GM12878 (cell line): ENCODE results near the gene FOXJ1. TPM values are rescaled to one million over a fixed set of nuclear protein-coding genes. Genes with fewer than 3 reads are reported as not detected.

Experiments
- ATF3 ChIP-seq: IDR thresholded peaks from 2 replicates; pipeline ENCODE4 v1.6.1; 2011; ENCODE audit warnings: low read depth, mild to moderate bottlenecking, low read length, moderate library complexity, borderline replicate concordance; ENCODE audit errors: extremely low read depth
- ESRRA ChIP-seq: IDR thresholded peaks from 2 replicates; pipeline ENCODE4 v1.6.1; 2012; ENCODE audit warnings: mild to moderate bottlenecking, low read length, improper control_type of control experiment
- IKZF1 ChIP-seq: fragments of 450-650 bp; conservative IDR thresholded peaks from 2 replicates; pipeline ENCODE4 v1.6.1; 2017; ENCODE audit warnings: antibody characterized with exemption, mild to moderate bottlenecking
- KLF5 ChIP-seq: fragments of 450-650 bp; IDR thresholded peaks from 2 replicates; pipeline ENCODE4 v1.6.1; 2014; ENCODE audit warnings: mild to moderate bottlenecking; ENCODE audit not compliant: partially characterized antibody
- LARP7 ChIP-seq: fragments of 450-650 bp; IDR thresholded peaks from 2 replicates; pipeline ENCODE4 v1.6.1; 2017; ENCODE audit warnings: mild to moderate bottlenecking
- NRF1 ChIP-seq: conservative IDR thresholded peaks from 2 replicates; pipeline ENCODE4 v1.6.1; 2011; ENCODE audit warnings: mild to moderate bottlenecking, low read depth, low read length, improper control_type of control experiment
- PAX5 ChIP-seq: IDR thresholded peaks from 2 replicates; pipeline ENCODE4 v1.6.1; 2011; ENCODE audit warnings: low read depth, low read length, borderline replicate concordance
- PML ChIP-seq: IDR thresholded peaks from 2 replicates; pipeline ENCODE4 v1.6.1; 2012; ENCODE audit warnings: low read length, inconsistent platforms
- SKIL ChIP-seq: fragments of 450-650 bp; IDR thresholded peaks from 2 replicates; pipeline ENCODE4 v1.6.1; 2017; ENCODE audit warnings: mild to moderate bottlenecking, low read depth, inconsistent platforms; ENCODE audit not compliant: poor library complexity, severe bottlenecking
- SPI1 ChIP-seq: IDR thresholded peaks from 2 replicates; pipeline ENCODE4 v1.6.1; 2011; ENCODE audit warnings: low read depth, mild to moderate bottlenecking, low read length, moderate library complexity, borderline replicate concordance; ENCODE audit not compliant: insufficient read depth
- SUPT20H ChIP-seq: IDR thresholded peaks from 2 replicates; pipeline ENCODE4 v1.6.1; 2011; ENCODE audit warnings: low read depth, mild to moderate bottlenecking, low read length, moderate library complexity, borderline replicate concordance; ENCODE audit not compliant: control insufficient read depth
- USF2 ChIP-seq: IDR thresholded peaks from 2 replicates; pipeline ENCODE4 v1.6.1; 2011; ENCODE audit warnings: low read depth, low read length, improper control_type of control experiment, borderline replicate concordance
- ZNF274 ChIP-seq: IDR thresholded peaks from one replicate; pipeline ENCODE4 v1.8.0; 2011; ENCODE audit not compliant: insufficient read length, insufficient read depth
- ZNF622 ChIP-seq: fragments of 450-650 bp; IDR thresholded peaks from 2 replicates; pipeline ENCODE4 v1.6.1; 2017; ENCODE audit warnings: mild to moderate bottlenecking, inconsistent platforms
- ZNF687 ChIP-seq: fragments of 450-650 bp; IDR thresholded peaks from 2 replicates; pipeline ENCODE4 v1.6.1; 2017; ENCODE audit warnings: mild to moderate bottlenecking, moderate library complexity
- polyA plus RNA-seq, 11 experiments: library from polyadenylated mRNA; depleted of rRNA in 4 of 11; unstranded in 6 of 11; stranded (reverse) in 5 of 11; fragments of >200 nt; fragmentation: Nextera tagmentation in 4 of 11; fragmentation: Illumina TruSeq in 1 of 11; extraction: Ambion mirVana in 4 of 11; extraction: Trizol in 1 of 11; gene quantifications; 1 replicate in 1 of 11; 2 replicates in 10 of 11; pipeline versions ENCODE4 v1.2.1 to v1.2.3, GENCODE V29; 2011 to 2016; ENCODE audit warnings: inconsistent platforms in 2 of 11, missing spikeins in 2 of 11, low read depth in 1 of 11
- total RNA-seq, 4 experiments: library from RNA; depleted of rRNA in 3 of 4; stranded (reverse); fragments of >200 nt in 3 of 4; fragmentation: Illumina TruSeq in 1 of 4; extraction: Trizol in 1 of 4; gene quantifications; 2 replicates each; pipeline versions ENCODE4 v1.2.1 to v1.2.3, GENCODE V29; 2013 to 2021
- TF ChIP-seq, protein P1 (sequence below): fragments of 450-650 bp; IDR thresholded peaks from 2 replicates; pipeline ENCODE4 v1.6.1; 2016; ENCODE audit warnings: mild to moderate bottlenecking
- TF ChIP-seq, protein P2 (sequence below): IDR thresholded peaks from 2 replicates; pipeline ENCODE4 v1.6.1; 2011; ENCODE audit warnings: borderline replicate concordance, low read depth, mild to moderate bottlenecking, moderate library complexity, mixed read lengths, low read length; ENCODE audit not compliant: insufficient read depth; ENCODE audit errors: extremely low read length

FOXJ1 gene
- total and polyA plus RNA-seq, 10 of the 15 experiments (the other 5 are each of a cell fraction or from before 2014, with no cell fraction given), result not detected

- peak; percentile 45 for TF ChIP-seq IKZF1
- TF ChIP-seq NRF1, result peak; percentile 43; the same call in 1 of the 2 replicates
- TF ChIP-seq ZNF622, result no peak
- TF ChIP-seq PAX5, result no peak
- TF ChIP-seq PML, result peak; percentile 42; the same call in 1 of the 2 replicates
- TF ChIP-seq ZNF687, result peak; percentile 69
- TF ChIP-seq USF2, result no peak
- TF ChIP-seq, protein P1, sequence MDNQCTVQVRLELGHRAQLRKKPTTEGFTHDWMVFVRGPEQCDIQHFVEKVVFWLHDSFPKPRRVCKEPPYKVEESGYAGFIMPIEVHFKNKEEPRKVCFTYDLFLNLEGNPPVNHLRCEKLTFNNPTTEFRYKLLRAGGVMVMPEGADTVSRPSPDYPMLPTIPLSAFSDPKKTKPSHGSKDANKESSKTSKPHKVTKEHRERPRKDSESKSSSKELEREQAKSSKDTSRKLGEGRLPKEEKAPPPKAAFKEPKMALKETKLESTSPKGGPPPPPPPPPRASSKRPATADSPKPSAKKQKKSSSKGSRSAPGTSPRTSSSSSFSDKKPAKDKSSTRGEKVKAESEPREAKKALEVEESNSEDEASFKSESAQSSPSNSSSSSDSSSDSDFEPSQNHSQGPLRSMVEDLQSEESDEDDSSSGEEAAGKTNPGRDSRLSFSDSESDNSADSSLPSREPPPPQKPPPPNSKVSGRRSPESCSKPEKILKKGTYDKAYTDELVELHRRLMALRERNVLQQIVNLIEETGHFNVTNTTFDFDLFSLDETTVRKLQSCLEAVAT, result no peak; the same call in 1 of the 2 replicates
- no peak for TF ChIP-seq ZNF274
- TF ChIP-seq ATF3, result no peak
- no peak for TF ChIP-seq SKIL
- TF ChIP-seq, protein P2, sequence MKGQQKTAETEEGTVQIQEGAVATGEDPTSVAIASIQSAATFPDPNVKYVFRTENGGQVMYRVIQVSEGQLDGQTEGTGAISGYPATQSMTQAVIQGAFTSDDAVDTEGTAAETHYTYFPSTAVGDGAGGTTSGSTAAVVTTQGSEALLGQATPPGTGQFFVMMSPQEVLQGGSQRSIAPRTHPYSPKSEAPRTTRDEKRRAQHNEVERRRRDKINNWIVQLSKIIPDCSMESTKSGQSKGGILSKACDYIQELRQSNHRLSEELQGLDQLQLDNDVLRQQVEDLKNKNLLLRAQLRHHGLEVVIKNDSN, result no peak
- TF ChIP-seq ESRRA, result no peak
- TF ChIP-seq KLF5, result no peak
- TF ChIP-seq SPI1, result peak; percentile 89
- no peak for TF ChIP-seq LARP7
- no peak for TF ChIP-seq SUPT20H
Observed at GRCh38 chr17:76103274-76104139, 37.5 kb downstream of the FOXJ1 start, which contains the start of gene EXOC7 (continued).
